Activated gamma-delta T cell treated with Interleukin-2 at 50 U/mL for 16 hours (primary cell): ENCODE results near the gene SLC9A8.
"Not testable (repeated sequence)": the region's sequence is repeated elsewhere in the genome, so short reads cannot be mapped to it uniquely, and the experiment has no call there.

ENCODE experiments used
- DNase-seq: peaks from one replicate; pipeline ENCODE4 v3.0.0-alpha.2; 2020

The SLC9A8 gene

DNA sequence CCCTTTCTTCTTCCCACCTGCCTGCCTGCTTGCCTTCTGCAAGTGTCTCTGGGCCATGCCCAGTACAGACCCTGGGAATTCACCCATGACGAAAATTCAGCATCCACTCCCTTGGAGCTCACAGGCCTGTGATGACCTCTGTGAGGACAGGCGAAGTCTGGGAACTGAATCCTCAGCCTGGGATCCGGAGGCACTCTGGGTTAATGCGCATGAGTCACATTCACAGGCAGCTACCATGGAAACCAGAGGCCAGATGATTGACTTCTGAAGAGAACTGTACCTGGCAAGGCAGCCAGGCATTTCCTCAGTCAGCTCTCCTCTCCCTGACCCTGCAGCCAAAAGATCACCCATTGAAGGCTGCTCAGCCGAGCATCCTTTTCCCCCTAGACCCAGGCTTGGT is 41.0 kb downstream of the SLC9A8 start:
- DNase-seq = no peak

- DNase-seq = no peak
Observed at GRCh38 chr20:49854190-49854875, 41.7 kb downstream of the SLC9A8 start.

GRCh38 chr20:49856904-49857303 is 44.3 kb downstream of the SLC9A8 start:
- DNase-seq = no peak

DNA sequence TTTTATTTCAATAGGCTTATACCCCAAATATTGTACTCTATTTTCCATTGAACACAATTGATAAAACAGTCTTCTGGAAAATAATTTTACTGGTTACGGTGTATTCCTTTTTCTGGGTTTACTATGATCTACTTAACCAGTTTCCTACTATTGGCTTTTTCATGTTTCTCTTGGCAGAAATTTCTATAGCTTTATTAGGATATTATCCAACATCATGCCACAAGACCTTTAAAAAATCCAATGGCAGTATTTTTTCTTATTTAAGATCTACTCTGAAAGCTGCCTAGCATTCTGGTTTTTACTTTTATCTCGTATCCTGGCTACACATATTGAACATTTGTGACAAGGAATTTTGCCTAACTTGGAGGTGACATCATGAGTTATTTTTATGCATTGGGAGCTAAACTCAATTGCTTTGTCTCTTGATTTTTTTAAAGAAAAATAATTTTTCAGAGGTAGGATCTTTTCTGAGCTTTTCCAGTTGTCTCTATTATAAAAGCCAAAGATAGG is 45.5 kb downstream of the SLC9A8 start:
- no peak for DNase-seq

GRCh38 chr20:49859011-49859410 is 46.4 kb downstream of the SLC9A8 start:
- no peak for DNase-seq

DNA sequence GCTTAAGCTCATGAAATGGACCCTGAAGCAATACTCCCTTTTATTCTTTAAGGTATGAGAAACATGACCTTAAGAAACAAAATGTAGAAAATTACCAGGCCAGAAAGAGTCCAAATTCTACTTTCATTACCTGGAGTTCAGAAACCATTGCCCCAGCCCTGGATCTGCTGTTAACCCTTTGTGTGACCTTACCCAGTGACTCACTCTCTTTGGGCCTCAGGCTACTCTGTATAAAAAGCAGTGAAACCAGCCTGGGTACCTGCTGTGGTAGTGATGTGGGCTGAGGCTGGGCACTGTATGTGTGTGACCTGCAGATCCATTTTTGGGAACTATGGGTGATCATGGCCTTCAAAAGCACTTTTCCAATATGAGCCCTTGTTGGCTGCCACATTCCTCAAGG is 47.2 kb downstream of the SLC9A8 start:
- DNase-seq = no peak

DNA sequence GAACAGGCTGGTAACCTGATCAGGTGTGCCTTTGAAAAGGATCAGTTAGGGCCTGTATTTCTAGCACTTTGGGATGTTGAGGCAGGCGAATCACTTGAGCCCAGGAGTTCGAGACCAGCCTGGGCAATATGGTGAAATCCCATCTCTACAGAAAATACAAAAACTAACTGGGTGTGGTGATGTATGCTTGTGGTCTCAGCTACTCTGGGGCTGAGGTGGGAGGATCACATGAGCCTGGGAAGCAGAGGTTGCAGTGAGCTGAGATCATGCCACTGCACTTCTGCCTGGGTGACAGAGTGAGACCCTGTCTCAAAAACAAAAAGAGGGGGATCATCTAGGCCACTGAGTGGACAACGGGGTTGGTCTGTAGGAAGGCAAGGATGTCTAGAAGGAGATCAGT is 48.6 kb downstream of the SLC9A8 start:
- not testable (repeated sequence) for DNase-seq

GRCh38 chr20:49862607-49863200 is 50.1 kb downstream of the SLC9A8 start:
- no peak for DNase-seq

DNA sequence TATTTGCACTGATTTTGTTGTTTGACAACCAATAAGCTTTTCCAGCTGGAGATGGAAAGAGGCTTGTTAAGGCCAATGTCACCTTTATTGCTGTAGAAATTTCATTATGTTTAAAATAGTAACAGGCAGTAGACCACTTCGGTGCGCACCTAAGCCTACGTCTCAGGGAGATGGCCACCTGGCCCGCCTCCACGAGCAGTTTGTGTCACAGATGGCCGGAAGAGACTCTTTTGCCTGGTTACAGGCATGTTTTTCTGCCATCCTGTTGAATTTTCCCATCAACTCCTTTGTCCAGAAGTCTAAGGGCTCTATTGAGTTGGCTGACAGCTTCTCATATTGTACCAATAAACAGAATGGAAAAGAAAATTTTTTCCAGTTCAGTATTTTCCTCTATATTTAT is 51.0 kb downstream of the SLC9A8 start:
- no peak for DNase-seq

- DNase-seq = no peak
Observed at GRCh38 chr20:49865559-49865958, 52.9 kb downstream of the SLC9A8 start.

GRCh38 chr20:49866051-49866450 is 53.4 kb downstream of the SLC9A8 start:
- DNase-seq = no peak

DNA sequence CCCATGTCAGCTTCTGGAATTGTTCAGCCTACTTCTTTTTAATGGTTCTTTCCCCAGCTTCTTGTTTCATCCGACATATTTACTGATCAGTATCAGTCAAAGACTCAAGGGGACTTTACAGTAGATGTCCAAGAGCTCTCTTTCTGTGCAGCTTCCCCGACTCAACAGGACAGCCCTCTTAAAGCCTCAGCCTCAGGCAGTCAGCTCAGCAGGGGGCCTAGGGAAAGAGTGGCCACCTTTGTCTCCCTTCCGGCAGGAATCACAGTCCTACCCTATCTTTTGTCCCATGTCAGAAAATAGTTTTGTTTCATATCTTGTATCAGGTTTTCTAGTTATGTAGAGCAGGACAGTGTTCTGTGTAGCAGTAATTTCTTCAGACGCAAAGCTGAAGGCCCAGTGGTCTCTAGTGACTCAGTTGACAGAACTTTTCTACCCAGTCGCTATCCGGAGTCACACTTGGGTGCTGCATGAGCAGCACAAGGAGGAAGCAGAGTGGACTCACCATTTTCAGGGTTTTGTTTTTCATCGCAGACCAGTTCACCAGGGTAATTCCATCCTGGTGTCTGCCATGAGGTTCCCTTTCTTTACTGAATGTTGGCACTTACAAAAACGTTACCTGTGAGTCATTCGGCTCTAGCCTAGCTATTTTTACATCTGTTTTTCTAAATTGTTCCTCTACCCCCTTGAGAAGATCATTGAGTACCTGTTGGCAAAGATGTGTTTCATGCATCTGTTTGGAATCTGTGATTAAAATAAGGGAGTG is 55.0 kb downstream of the SLC9A8 start:
- no peak for DNase-seq

DNA sequence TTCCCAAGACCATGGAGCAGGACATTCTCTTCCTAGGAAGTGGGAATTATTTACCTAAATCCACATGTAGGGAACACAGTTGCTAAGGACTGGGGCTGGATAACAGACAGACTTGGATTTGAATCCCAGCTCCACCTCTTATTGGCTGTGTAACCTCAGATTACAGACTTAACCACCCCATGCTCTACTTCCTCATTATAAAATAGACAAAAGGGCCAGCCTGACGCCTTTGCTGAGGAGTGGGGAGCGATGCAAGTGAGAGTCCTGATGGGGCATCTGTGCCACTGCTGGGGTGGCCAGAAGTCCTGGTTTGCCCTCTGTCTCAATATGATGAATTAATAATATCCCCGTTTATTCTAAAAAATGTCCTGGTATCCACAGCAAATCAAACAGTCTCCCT is 55.9 kb downstream of the SLC9A8 start:
- no peak for DNase-seq

DNA sequence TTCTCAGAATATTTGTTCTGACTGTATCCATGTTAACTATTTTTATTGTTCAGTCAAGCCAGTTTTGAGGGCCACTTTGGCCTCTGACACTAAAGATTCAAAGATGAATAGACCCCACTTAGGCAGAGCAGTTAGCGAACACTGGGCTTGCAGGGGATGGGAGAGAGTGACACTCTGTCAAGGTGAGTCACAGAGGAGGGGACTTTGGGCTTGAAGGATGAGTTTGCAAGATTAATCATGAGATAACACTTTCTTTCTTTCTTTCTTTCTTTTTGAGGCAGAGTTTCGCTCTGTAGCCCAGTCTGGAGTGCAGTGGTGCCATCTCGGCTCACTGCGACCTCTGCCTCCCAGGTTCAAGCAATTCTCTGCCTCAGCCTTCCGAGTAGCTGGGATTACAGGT is 56.3 kb downstream of the SLC9A8 start:
- no peak for DNase-seq

DNA sequence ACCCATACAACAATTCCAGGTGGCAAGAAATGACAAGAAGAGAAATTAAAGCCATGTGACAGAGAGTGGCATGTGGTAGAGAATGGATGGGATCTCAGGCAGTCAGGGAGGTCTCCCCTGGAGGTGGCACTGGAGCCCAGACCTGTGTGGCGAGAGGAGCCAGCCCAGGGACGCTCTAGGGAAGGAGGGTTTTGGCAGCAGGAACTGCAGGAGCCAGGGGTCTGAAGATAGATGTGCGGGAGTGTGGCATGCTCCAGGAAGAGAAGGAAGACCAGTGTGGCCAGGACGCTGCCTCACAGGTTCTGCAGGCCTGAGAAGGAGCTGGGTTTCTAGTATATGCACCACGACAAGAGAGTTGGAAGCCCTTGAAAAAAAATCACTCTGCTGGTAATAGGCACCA is 57.6 kb downstream of the SLC9A8 start:
- no peak for DNase-seq

DNA sequence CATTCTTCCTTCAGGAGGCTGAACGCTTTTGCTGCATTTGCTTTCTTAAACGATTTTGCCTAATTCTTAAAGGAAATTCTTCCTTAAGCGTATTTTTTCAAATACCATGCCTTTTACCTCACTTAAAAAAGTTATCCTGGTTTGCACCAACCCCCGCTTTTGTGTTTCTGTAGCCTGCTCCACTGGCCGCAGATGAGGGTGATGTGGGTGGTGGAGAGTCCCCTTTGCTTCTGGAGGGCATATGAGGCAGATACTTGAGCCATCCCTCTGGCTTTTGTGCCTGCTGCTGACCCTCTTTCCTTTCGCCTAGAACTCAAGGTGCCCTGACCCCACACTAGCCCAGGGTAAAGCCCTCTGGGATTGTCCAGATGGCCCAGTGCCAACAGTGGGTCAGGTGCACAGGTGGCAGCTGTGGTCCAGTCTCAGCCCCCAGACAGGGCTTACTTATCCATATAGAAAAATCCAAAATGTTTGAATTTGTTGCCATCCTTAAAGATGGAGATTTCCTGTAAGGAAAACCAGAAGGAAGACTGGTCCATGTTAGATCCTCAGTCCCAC is 58.8 kb downstream of the SLC9A8 start:
- no peak for DNase-seq

DNA sequence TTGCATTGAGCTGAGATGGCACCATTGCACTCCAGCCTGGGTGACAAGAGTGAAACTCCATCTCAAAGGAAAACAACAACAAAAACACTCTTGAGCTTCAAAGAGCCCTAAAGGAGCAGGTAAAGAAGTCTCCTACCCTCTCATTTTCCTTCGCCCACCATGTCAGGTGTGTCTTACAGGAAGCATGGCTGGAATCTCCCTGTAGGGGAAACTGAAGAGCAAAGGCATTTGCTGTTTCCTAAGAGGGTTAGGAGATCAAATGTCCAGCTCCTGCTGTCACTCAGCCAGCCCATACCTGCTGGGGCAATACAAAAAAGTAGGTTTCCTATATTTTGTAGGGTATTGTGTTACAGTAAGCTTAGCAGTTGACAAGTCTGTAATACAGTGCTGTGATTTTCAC is 59.4 kb downstream of the SLC9A8 start:
- no peak for DNase-seq

GRCh38 chr20:49874696-49875095 is 62.1 kb downstream of the SLC9A8 start:
- no peak for DNase-seq

- no peak for DNase-seq
Observed at GRCh38 chr20:49877386-49877921, 64.8 kb downstream of the SLC9A8 start.

GRCh38 chr20:49878977-49879376 is 66.3 kb downstream of the SLC9A8 start:
- no peak for DNase-seq

DNA sequence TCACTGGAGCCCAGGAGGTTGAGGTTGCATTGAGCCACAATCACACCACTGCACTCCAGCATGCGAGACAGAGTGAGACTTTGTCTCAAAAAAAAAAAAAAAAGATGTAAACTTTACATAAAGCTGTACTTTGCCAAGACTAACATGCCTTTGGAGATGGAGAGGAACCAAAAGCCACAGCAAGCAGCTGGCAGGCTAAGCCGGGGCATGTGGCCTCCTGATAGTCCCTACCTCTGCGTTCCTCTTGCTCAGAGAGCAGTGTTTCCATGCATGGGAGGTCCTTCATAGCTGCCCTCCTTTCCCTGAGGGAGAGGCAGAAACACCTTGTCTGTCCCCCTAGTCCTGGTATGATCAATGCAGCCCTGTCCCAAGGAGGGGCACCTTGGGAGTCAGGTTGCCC is 67.5 kb downstream of the SLC9A8 start:
- DNase-seq = no peak

DNA sequence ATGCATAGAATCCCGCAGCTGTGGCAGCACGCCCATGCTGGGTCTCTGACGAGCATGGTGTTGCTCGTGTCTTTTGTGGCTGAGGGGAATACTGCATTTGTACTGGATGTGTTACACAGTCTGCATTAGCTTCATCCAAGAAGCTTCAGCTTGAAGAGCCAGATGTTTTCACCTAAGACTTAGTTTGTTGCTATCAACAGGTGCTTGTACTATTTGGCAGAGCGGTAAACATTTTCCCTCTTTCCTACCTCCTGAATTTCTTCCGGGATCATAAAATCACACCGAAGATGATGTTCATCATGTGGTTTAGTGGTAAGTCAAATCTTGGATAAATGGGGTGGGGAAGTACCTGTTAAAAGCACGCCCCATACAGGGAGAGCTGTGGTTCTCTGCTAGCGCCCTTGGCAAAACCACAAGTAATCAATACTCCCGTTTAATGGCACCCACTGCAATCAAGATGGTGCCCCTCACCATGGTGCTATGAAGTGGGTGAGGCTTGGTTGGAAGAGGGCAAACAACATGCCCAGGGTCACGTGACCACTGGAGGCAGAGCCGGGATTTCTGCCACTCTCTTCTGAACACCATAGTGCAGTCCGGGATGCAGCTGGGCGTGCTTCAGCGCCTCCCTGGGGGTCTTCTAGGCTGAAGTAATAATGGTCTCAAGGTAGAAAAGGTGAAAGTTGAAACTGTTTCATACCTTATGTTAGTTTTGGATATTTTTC is 68.3 kb downstream of the SLC9A8 start:
- no peak for DNase-seq
